COLO668 (cell line): ENCODE results near the gene ETNK1.

ENCODE experiments used
- DNase-seq: peaks from one replicate; lab custom pipeline; 2025; ENCODE audit not compliant: unreplicated experiment; lab: John Stamatoyannopoulos, UW

The ETNK1 gene

GRCh38 chr12:22731236-22731635, 106.3 kb downstream of the ETNK1 start:
- DNase-seq: no peak

GRCh38 chr12:22733756-22734155, 108.8 kb downstream of the ETNK1 start:
- DNase-seq: no peak

GRCh38 chr12:22738945-22739344, 114.0 kb downstream of the ETNK1 start:
- no peak for DNase-seq
